ENCODE measurements around the gene BRINP2. TPM values are rescaled to one million over a fixed set of nuclear protein-coding genes. Genes with fewer than 3 reads are reported as not detected.

BRINP2 gene
- total and polyA plus RNA-seq, 2 of the 8 experiments (the other 6 are each of a cell fraction or from before 2014, with no cell fraction given): 0.39 to 0.42 TPM

- no peak overlapping the region for H4K91ac ChIP-seq (replicated peaks; ENCODE audit: insufficient read length, low read length)
- no peaks in the 10 kb centered on the region for H3K27me3 ChIP-seq (replicated peaks in 1 of 4; ENCODE audit: control insufficient read depth in 3 of 4, extremely low read depth in 1 of 4, insufficient read depth in 3 of 4, low read length in 3 of 4)
- H2AFZ ChIP-seq (ENCODE audit: low read length): no peak overlapping the region
- no peaks in the 10 kb centered on the region for H3K79me2 ChIP-seq (ENCODE audit: control insufficient read depth in 1 of 2, insufficient read depth in 2 of 2, low read length in 2 of 2)
- CTCF ChIA-PET (ENCODE audit: partially characterized antibody): interaction anchor here (0.8 to 1.2 kb wide), 4 partner anchors 8 to 292 kb away, joined by 3 to 5 read pairs (median 3); no protein-coding TSS in a partner anchor
- H3K18ac ChIP-seq (ENCODE audit: extremely low read depth, low read length): no peak overlapping the region
- H3K4ac ChIP-seq (replicated peaks; ENCODE audit: insufficient read length, low read depth, low read length): no peak overlapping the region
- H3K4me2 ChIP-seq (ENCODE audit: insufficient read depth in 1 of 2, low read depth in 2 of 2, low read length in 2 of 2): no peak overlapping the region
- DNase-seq (ENCODE audit: low read depth in 1 of 2, low spot score in 2 of 2): no peak
- no peak for FAIRE-seq
- H2BK20ac ChIP-seq (ENCODE audit: low read length): no peak overlapping the region
- POLR2A ChIA-PET (ENCODE audit: partially characterized antibody): no interaction called here
- no peak overlapping the region for H2BK120ac ChIP-seq (replicated peaks; ENCODE audit: low read depth, low read length)
- no peak overlapping the region for H4K5ac ChIP-seq (ENCODE audit: insufficient read length, low read depth, low read length)
- no peaks in the 10 kb centered on the region for H3K79me1 ChIP-seq (ENCODE audit: low read depth, low read length)
- no peak overlapping the region for H2BK5ac ChIP-seq (ENCODE audit: low read depth, low read length)
- no peaks in the 10 kb centered on the region for H3K9me3 ChIP-seq (ENCODE audit: insufficient read depth in 2 of 2, low read depth in 1 of 2, low read length in 1 of 2)
- no peaks in the 10 kb centered on the region for H3K36me3 ChIP-seq (ENCODE audit: control insufficient read depth in 2 of 4, insufficient read depth in 4 of 4, low read length in 3 of 4)
- no peak overlapping the region for H3K56ac ChIP-seq (replicated peaks; ENCODE audit: insufficient read length, low read depth, low read length)
- H3K4me1 ChIP-seq (replicated peaks in 1 of 4; ENCODE audit: control insufficient read depth in 3 of 4, insufficient read depth in 4 of 4, low read length in 3 of 4): no peaks in the 10 kb centered on the region
- no peak overlapping the region for H3K4me3 ChIP-seq (ENCODE audit: extremely low read depth in 1 of 4, insufficient read depth in 2 of 4, low read depth in 3 of 4, low read length in 4 of 4)
- H3K9ac ChIP-seq (replicated peaks in 1 of 4; ENCODE audit: extremely low read depth in 1 of 4, low read depth in 3 of 4, low read length in 3 of 4): no peak overlapping the region
- no peak overlapping the region for H3K14ac ChIP-seq (ENCODE audit: insufficient read length)
- no peaks in the 10 kb centered on the region for H4K20me1 ChIP-seq (replicated peaks in 1 of 2; ENCODE audit: control insufficient read depth in 1 of 2, insufficient read depth in 2 of 2, low read length in 2 of 2)
- 91% methylated on average over 3 of the region's 3 CpGs; no CpG with 5 or more reads in 1 of the 2 experiments for WGBS, 2 experiments (ENCODE audit: extremely low coverage in 1 of 2, insufficient coverage in 1 of 2, insufficient read length in 1 of 2, insufficient replicate concordance in 2 of 2, low coverage in 1 of 2, low lambda C conversion rate in 2 of 2, missing lambda C conversion rate in 1 of 2)
- no peak overlapping the region for H3K27ac ChIP-seq (ENCODE audit: low read depth, low read length)
- H2AK5ac ChIP-seq (ENCODE audit: low read depth, low read length): no peak overlapping the region
- H2BK15ac ChIP-seq (ENCODE audit: low read length): no peak overlapping the region
- no peak overlapping the region for H3K23ac ChIP-seq (ENCODE audit: insufficient read length)
- H2BK12ac ChIP-seq (ENCODE audit: low read depth, low read length): no peak overlapping the region
- H3K23me2 ChIP-seq (ENCODE audit: low read depth, low read length): no peaks in the 10 kb centered on the region
- H4K8ac ChIP-seq (ENCODE audit: extremely low read depth, insufficient read depth, low read length): no peak overlapping the region
- no peak for TF ChIP-seq CBX5 (IDR thresholded peaks at IDR 0.05; ENCODE audit: low read depth, low read length)
- no peak for TF ChIP-seq BACH1 (IDR thresholded peaks at IDR 0.05; ENCODE audit: low read length)
- TF ChIP-seq CHD1 (IDR thresholded peaks at IDR 0.05; ENCODE audit: low read depth, low read length): no peak
- TF ChIP-seq JUN (IDR thresholded peaks at IDR 0.05; ENCODE audit: low read depth, low read length): no peak
- TF ChIP-seq HDAC6 (IDR thresholded peaks at IDR 0.05; ENCODE audit: low read depth, low read length): no peak
- no peak for TF ChIP-seq MAFK (IDR thresholded peaks at IDR 0.05; ENCODE audit: low read depth, low read length)
- no peak for TF ChIP-seq ASH2L (IDR thresholded peaks at IDR 0.05; ENCODE audit: low read length)
Measured at GRCh38 chr1:177190308-177190970, 19.7 kb downstream of the BRINP2 start.

Measured in H1 (cell line).